Trophoblast cell (in vitro differentiated cells and primary cell): Measurements from ENCODE around the gene PTAFR.
A peak's percentile ranks its signal among the peaks of the same experiment; 100 is the strongest.

ENCODE experiments used
- DNase-seq, 2 donors: peaks; one replicate each; pipeline ENCODE4 v3.0.0-alpha.2; 2016
- H2AFZ ChIP-seq: 2 replicates; pipeline ENCODE4 v1.6.1; 2013; ENCODE audit warnings: low read length, moderate library complexity, mild to moderate bottlenecking; ENCODE audit not compliant: insufficient read depth, poor library complexity
- H2AK5ac ChIP-seq: 2 replicates; pipeline ENCODE4 v1.6.1; 2013; ENCODE audit warnings: mild to moderate bottlenecking, low read length
- H2BK120ac ChIP-seq: 2 replicates; pipeline ENCODE4 v1.6.1; 2013; ENCODE audit warnings: low read length, mild to moderate bottlenecking, moderate library complexity; ENCODE audit not compliant: insufficient read depth, poor library complexity
- H2BK12ac ChIP-seq: 2 replicates; pipeline ENCODE4 v1.6.1; 2013; ENCODE audit warnings: mild to moderate bottlenecking, low read length, moderate library complexity
- H2BK5ac ChIP-seq: 2 replicates; pipeline ENCODE4 v1.6.1; 2013; ENCODE audit warnings: low read length, low read depth, moderate library complexity, mild to moderate bottlenecking; ENCODE audit not compliant: poor library complexity
- H3K14ac ChIP-seq: 2 replicates; pipeline ENCODE4 v1.6.1; 2013; ENCODE audit warnings: mild to moderate bottlenecking, low read length
- H3K18ac ChIP-seq: 2 replicates; pipeline ENCODE4 v1.6.1; 2013; ENCODE audit warnings: mild to moderate bottlenecking, low read length
- H3K23ac ChIP-seq: 2 replicates; pipeline ENCODE4 v1.6.1; 2013; ENCODE audit warnings: low read length
- H3K27ac ChIP-seq: 2 replicates; pipeline ENCODE4 v1.5.1; 2013; ENCODE audit warnings: low read depth, mild to moderate bottlenecking, inconsistent platforms, low read length, moderate library complexity
- H3K27me3 ChIP-seq: 2 replicates; pipeline ENCODE4 v1.6.1; 2013; ENCODE audit warnings: inconsistent platforms, mild to moderate bottlenecking, low read length, moderate library complexity; ENCODE audit not compliant: insufficient read depth
- H3K36me3 ChIP-seq, 2 experiments: 1 replicate in 1 of 2; 2 replicates in 1 of 2; pipeline ENCODE4 v1.6.1; 2013; ENCODE audit warnings: low read length in 2 of 2, mild to moderate bottlenecking in 2 of 2, moderate library complexity in 1 of 2; ENCODE audit not compliant: insufficient read depth in 2 of 2, control insufficient read depth in 1 of 2
- H3K4ac ChIP-seq: 2 replicates; pipeline ENCODE4 v1.6.1; 2013; ENCODE audit warnings: low read depth, mild to moderate bottlenecking, low read length, moderate library complexity
- H3K4me1 ChIP-seq, 2 experiments: 1 replicate in 1 of 2; 2 replicates in 1 of 2; pipeline ENCODE4 v1.6.1; 2013; ENCODE audit warnings: low read length in 2 of 2, mild to moderate bottlenecking in 2 of 2, moderate library complexity in 1 of 2; ENCODE audit not compliant: insufficient read depth in 2 of 2, control insufficient read depth in 1 of 2
- H3K4me2 ChIP-seq: 2 replicates; pipeline ENCODE4 v1.6.1; 2013; ENCODE audit warnings: inconsistent platforms, mild to moderate bottlenecking, low read length, moderate library complexity
- H3K4me3 ChIP-seq: 2 replicates; pipeline ENCODE4 v1.5.1; 2013; ENCODE audit warnings: mild to moderate bottlenecking, low read depth, low read length, inconsistent platforms
- H3K79me1 ChIP-seq: one replicate; pipeline ENCODE4 v1.6.1; 2013; ENCODE audit warnings: low read length
- H3K79me2 ChIP-seq: 2 replicates; pipeline ENCODE4 v1.6.1; 2013; ENCODE audit warnings: low read length, mild to moderate bottlenecking; ENCODE audit not compliant: control insufficient read depth, insufficient read depth, poor library complexity
- H3K9ac ChIP-seq: 2 replicates; pipeline ENCODE4 v1.6.1; 2013; ENCODE audit warnings: mild to moderate bottlenecking, low read length
- H3K9me3 ChIP-seq: 2 replicates; pipeline ENCODE4 v1.6.1; 2013; ENCODE audit warnings: low read depth, mild to moderate bottlenecking, control low read depth, inconsistent platforms, low read length; ENCODE audit not compliant: insufficient read depth
- H4K12ac ChIP-seq: 2 replicates; pipeline ENCODE4 v1.6.1; 2013; ENCODE audit warnings: low read depth, mild to moderate bottlenecking, low read length, moderate library complexity
- H4K8ac ChIP-seq: 2 replicates; pipeline ENCODE4 v1.6.1; 2013; ENCODE audit warnings: low read depth, mild to moderate bottlenecking, low read length, moderate library complexity
- H4K91ac ChIP-seq: one replicate; pipeline ENCODE4 v1.6.1; 2013; ENCODE audit warnings: low read depth, mild to moderate bottlenecking, low read length, moderate library complexity
- WGBS: extraction: QIAGEN DNeasy Blood & Tissue Kit; methylation state at CpG from one replicate; pipeline ENCODE4 v1.1.7; 2013; ENCODE audit warnings: missing lambda C conversion rate; ENCODE audit not compliant: insufficient read length, insufficient coverage; ENCODE audit errors: extremely low coverage; 5-methylcytosine and 5-hydroxymethylcytosine counted together

PTAFR gene

DNA sequence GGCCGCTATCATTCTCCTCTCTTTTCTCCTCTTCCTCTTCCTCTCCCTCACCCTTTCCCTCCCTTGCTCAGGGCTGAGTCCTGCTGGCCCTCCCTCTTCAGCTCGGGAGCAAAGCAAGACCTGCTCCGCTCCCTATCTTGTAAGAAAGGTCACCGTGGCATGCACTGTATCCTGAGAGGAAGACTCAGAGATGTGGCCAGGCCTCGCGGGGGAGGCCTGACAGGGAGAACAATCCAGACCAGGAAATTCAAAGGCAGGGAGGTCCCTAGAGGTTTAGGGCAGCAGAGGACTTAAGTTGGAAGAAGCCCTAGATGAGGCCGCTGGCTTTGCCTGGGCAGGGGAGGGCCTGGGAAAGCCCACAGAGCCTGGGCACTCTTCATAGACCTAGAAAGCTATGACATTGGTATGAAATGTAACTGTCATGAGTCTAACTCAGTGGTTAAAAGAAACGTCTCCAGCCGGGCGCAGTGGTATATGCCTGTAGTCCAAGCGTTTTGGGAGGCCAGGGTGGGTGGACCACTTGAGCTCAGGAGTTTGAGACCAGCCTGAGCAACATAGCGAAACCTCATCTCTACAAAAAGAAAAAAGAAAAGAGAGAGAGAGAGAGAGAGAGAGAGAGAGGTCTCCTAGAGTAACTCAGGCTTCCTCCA lies 14.6 kb upstream of the PTAFR start:
- WGBS: no CpG with 5 or more reads among the region's 12 CpGs
- Histone ChIP-seq H3K4me3 (no peak overlapping the region), H3K9me3 (no peaks in the 10 kb centered on the region), H4K91ac (no peak overlapping the region), H2AK5ac (no peak overlapping the region), H3K4ac (no peak overlapping the region), H4K8ac (no peak overlapping the region), H2AFZ (no peak overlapping the region), H3K18ac (no peak overlapping the region), H3K23ac (no peak overlapping the region), H3K27ac (no peak overlapping the region), H2BK120ac (no peak overlapping the region), H3K9ac (no peak overlapping the region), H3K4me2 (no peak overlapping the region), H2BK5ac (no peak overlapping the region), H3K14ac (no peak overlapping the region), H3K4me1 (peaks cover 0 to 7% of the 10 kb centered on the region in 2 experiments), H2BK12ac (no peak overlapping the region), H3K79me2 (no peaks in the 10 kb centered on the region), H4K12ac (no peak overlapping the region), H3K36me3 (no peaks in the 10 kb centered on the region), H3K79me1 (no peaks in the 10 kb centered on the region), H3K27me3 (no peaks in the 10 kb centered on the region)
- no peak for DNase-seq

DNA sequence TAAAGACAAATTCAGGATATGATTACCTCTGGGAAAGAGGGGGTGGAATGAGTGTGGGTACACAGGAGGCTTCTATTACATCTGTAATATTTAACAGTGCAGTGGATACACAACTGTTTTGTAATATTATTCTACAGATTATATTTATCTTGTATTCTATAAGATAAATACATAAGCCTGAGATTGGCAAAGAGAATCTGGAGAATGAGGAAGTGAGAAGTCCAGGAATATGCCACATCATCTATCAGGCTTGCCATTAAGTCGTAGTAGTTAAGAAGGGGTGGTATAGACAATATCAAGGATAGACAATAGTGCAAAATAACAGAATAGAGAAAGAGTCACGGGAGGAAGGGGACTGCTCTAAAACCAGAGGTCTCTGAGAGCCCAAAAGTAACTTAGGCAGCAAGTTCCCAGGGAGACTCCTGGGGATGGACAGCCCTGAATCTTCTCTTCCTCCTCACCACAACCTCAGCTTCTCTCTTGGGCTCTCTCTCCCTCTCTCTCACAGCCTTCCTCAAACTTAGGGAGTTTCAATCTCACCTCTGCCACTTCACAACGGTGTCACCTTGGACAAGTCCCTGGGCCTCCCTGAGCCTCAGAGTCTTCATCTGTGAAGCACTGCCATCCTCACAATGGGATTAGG lies 14.0 kb upstream of the PTAFR start:
- Histone ChIP-seq H2BK120ac (no peak overlapping the region), H3K4ac (no peak overlapping the region), H2BK5ac (no peak overlapping the region), H3K18ac (no peak overlapping the region), H3K79me2 (no peaks in the 10 kb centered on the region), H2BK12ac (no peak overlapping the region), H4K12ac (no peak overlapping the region), H3K36me3 (no peaks in the 10 kb centered on the region), H3K79me1 (no peaks in the 10 kb centered on the region), H3K23ac (no peak overlapping the region), H4K8ac (no peak overlapping the region), H3K9me3 (no peaks in the 10 kb centered on the region), H3K27me3 (no peaks in the 10 kb centered on the region), H3K4me3 (no peak overlapping the region), H2AK5ac (no peak overlapping the region), H3K14ac (no peak overlapping the region), H2AFZ (no peak overlapping the region), H3K27ac (no peak overlapping the region), H3K4me1 (peaks cover 0 to 7% of the 10 kb centered on the region in 2 experiments), H3K9ac (no peak overlapping the region), H4K91ac (no peak overlapping the region), H3K4me2 (no peak overlapping the region)
- no CpG with 5 or more reads among the region's 3 CpGs for WGBS
- DNase-seq: no peak

DNA sequence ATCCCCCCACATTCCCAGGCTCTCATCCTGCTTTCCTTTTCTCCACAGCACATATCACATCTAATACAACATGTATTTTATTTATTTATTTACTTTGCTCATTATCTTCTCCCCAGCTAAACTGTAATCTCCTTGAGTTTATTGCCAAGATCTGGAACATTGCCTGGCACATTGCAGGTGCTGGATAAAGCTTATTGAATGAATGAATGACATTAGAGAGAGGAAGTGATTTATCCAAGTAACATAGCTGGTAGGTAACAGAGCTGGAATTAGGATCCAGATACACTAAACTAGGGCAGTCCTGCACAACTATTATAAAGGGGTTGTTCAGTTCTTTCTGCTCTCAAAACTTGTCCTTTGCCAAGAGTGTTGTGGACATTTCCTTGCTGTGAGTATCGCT lies 8.6 kb upstream of the PTAFR start:
- no peak overlapping the region for H2AK5ac ChIP-seq
- H2AFZ ChIP-seq: no peak overlapping the region
- H3K4me2 ChIP-seq: no peak overlapping the region
- no peak overlapping the region for H4K12ac ChIP-seq
- H3K23ac ChIP-seq: no peak overlapping the region
- no peak overlapping the region for H3K9ac ChIP-seq
- no peak overlapping the region for H3K14ac ChIP-seq
- H3K4me1 ChIP-seq: no peaks in the 10 kb centered on the region
- H3K27me3 ChIP-seq: no peaks in the 10 kb centered on the region
- no peaks in the 10 kb centered on the region for H3K9me3 ChIP-seq
- H2BK12ac ChIP-seq: no peak overlapping the region
- no peaks in the 10 kb centered on the region for H3K79me1 ChIP-seq
- H2BK5ac ChIP-seq: no peak overlapping the region
- H3K18ac ChIP-seq: no peak overlapping the region
- H4K8ac ChIP-seq: no peak overlapping the region
- no peak overlapping the region for H3K4ac ChIP-seq
- WGBS: no CpG with 5 or more reads among the region's 1 CpG
- no peaks in the 10 kb centered on the region for H3K36me3 ChIP-seq
- no peak overlapping the region for H3K4me3 ChIP-seq
- H2BK120ac ChIP-seq: no peak overlapping the region
- H3K27ac ChIP-seq: no peak overlapping the region
- DNase-seq: no peak
- no peaks in the 10 kb centered on the region for H3K79me2 ChIP-seq
- no peak overlapping the region for H4K91ac ChIP-seq

DNA sequence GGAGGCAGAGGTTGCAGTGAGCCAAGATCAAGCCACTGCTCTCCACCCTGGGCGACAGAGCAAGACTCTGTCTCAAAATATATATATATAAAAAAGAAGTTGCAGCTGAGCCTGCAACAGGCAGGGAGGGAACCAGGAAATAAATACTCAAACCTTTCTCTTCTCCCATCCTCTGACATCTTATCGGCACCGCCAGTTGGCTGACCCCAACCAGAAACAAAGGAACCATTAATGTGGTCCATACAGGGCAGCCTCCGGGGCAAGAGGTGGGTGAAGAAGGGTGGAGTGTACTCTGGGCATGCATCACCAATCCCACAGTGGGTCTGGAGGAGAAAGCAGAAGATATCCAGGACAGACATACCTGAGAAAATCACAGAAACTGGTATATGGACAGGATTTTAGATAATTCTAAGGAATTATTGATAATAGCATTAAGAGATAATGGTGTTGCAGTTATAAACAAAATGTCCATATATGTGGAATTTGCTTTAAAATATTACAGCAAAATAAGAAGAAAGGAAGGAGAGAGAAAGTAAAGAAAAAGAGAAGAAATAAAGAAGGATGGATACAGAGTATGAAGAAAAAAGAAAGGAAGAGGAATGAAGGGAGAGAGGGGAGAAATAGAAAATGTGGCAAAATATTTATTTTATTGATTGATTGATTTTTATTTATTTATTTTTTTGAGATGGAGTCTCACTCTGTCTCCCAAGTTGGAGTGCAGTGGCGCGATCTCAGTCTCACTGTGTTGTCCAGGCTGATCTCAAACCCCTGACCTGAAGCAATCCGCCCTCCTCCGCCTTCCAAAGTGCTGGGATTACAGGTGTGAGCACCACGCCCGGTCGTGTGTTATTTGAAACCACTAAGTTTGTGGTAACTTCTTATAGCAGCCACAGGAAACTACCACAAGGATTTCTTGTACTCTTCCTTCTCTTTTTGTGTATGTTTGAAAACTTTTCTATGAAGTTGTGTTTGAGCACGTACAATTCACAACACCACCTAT lies 4.1 kb upstream of the PTAFR start:
- Histone ChIP-seq H3K9ac (no peak overlapping the region), H2BK5ac (no peak overlapping the region), H3K4me1 (no peaks in the 10 kb centered on the region), H3K23ac (no peak overlapping the region), H3K4ac (no peak overlapping the region), H3K79me2 (no peaks in the 10 kb centered on the region), H3K14ac (no peak overlapping the region), H3K36me3 (no peaks in the 10 kb centered on the region), H4K91ac (no peak overlapping the region), H2BK120ac (no peak overlapping the region), H3K27ac (no peak overlapping the region), H3K4me2 (no peak overlapping the region), H2BK12ac (no peak overlapping the region), H3K4me3 (peak overlapping the region; percentile 36), H3K79me1 (no peaks in the 10 kb centered on the region), H4K8ac (no peak overlapping the region), H3K27me3 (no peaks in the 10 kb centered on the region), H2AFZ (no peak overlapping the region), H4K12ac (no peak overlapping the region), H3K9me3 (no peaks in the 10 kb centered on the region), H2AK5ac (no peak overlapping the region), H3K18ac (no peak overlapping the region)
- no peak for DNase-seq
- no CpG with 5 or more reads among the region's 12 CpGs for WGBS
